K562 (cell line): ENCODE results near the gene TP53RK. TPM values are rescaled to one million over a fixed set of nuclear protein-coding genes. Genes with fewer than 3 reads are reported as not detected.

Source experiments
- ARID1B ChIP-seq: fragments of 450-650 bp; IDR thresholded peaks from 2 replicates; pipeline ENCODE4 v1.6.1; 2016; ENCODE audit warnings: antibody characterized with exemption, mild to moderate bottlenecking, inconsistent platforms
- E4F1 ChIP-seq: fragments of 250-450 bp; sonication (Bioruptor Pico); IDR thresholded peaks from 2 replicates; pipeline ENCODE4 v1.5.0; 2021; ENCODE audit warnings: mild to moderate bottlenecking, borderline replicate concordance
- KLF10 ChIP-seq: fragments of 250-450 bp; sonication (Bioruptor Pico); IDR thresholded peaks from 2 replicates; pipeline ENCODE4 v1.6.1; 2021; ENCODE audit warnings: matching md5 sums
- LCOR ChIP-seq: sonication (generic); formaldehyde crosslinking; IDR thresholded peaks from 2 replicates; pipeline ENCODE4 v1.8.0; 2022; ENCODE audit warnings: mild to moderate bottlenecking, missing genetic modification reagents
- PPARD ChIP-seq: fragments of 250-450 bp; sonication (Bioruptor Pico); IDR thresholded peaks from 2 replicates; pipeline ENCODE4 v1.8.0; 2022; ENCODE audit warnings: inconsistent platforms, mild to moderate bottlenecking, moderate library complexity
- ZNF398 ChIP-seq: fragments of 250-450 bp; sonication (Bioruptor Pico); IDR thresholded peaks from 2 replicates; pipeline ENCODE4 v1.8.0; 2021; ENCODE audit warnings: moderate library complexity, mild to moderate bottlenecking, inconsistent platforms
- ZNF695 ChIP-seq: fragments of 450-650 bp; formaldehyde crosslinking; IDR thresholded peaks from 2 replicates; pipeline ENCODE4 v1.4.0; 2020; ENCODE audit warnings: mild to moderate bottlenecking, moderate library complexity
- polyA plus RNA-seq, 8 experiments: library from polyadenylated mRNA; depleted of rRNA in 4 of 8; stranded (reverse) in 5 of 8; unstranded in 3 of 8; fragments of >200 nt; fragmentation: Nextera tagmentation in 2 of 8; fragmentation: Illumina TruSeq in 1 of 8; extraction: Ambion mirVana in 2 of 8; extraction: Trizol in 1 of 8; gene quantifications; 2 replicates each; pipeline versions ENCODE4 v1.2.1 to v1.2.3, GENCODE V29; 2011 to 2014; ENCODE audit warnings: inconsistent platforms in 1 of 8, missing spikeins in 1 of 8
- total RNA-seq, 7 experiments: library from RNA; depleted of rRNA in 6 of 7; stranded (reverse); fragments of >200 nt in 6 of 7; fragmentation: Illumina TruSeq in 2 of 7; extraction: Trizol in 2 of 7; gene quantifications; 2 replicates each; pipeline versions ENCODE4 v1.2.1 to v1.2.3, GENCODE V29; 2011 to 2021; ENCODE audit warnings: low replicate concordance in 1 of 7
- TF ChIP-seq, protein P1 (sequence below): fragments of 450-650 bp; conservative IDR thresholded peaks from 2 replicates; pipeline ENCODE4 v1.6.1; 2016; ENCODE audit warnings: missing genetic modification characterization, low read depth, mild to moderate bottlenecking, control low read depth, missing compliant biosample characterization

TP53RK gene
- total and polyA plus RNA-seq, 9 of the 15 experiments (the other 6 are each of a cell fraction or from before 2014, with no cell fraction given) = 2.9 to 43.5 (median 17.2) TPM

DNA sequence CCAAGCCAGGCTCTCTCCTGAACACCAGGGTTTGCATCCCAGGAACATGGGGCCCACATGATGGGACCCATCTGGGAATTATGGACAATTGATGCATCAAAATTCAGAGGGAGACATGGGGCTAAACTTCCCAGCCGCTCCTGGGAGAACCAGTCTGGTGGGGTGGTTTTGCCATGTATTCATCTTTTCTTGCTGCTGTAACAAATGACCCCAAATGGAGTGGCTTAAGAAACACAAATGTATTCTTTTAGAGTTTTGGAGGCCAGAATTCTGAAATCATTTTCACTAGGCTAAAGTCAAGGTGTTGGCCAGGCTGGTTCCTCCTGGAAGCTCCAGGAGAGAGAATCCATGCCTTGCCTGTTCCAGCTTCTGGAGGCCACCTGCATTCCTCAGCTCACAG is 44.5 kb downstream of the TP53RK start (continued):
- TF ChIP-seq ZNF695 (no peak), KLF10 (CRISPR knock-in tag) (no peak), ARID1B (no peak), PPARD (CRISPR knock-in tag) (no peak), ZNF398 (CRISPR knock-in tag) (no peak), LCOR (CRISPR knock-in tag) (no peak), E4F1 (CRISPR knock-in tag) (no peak)
- TF ChIP-seq, protein P1, sequence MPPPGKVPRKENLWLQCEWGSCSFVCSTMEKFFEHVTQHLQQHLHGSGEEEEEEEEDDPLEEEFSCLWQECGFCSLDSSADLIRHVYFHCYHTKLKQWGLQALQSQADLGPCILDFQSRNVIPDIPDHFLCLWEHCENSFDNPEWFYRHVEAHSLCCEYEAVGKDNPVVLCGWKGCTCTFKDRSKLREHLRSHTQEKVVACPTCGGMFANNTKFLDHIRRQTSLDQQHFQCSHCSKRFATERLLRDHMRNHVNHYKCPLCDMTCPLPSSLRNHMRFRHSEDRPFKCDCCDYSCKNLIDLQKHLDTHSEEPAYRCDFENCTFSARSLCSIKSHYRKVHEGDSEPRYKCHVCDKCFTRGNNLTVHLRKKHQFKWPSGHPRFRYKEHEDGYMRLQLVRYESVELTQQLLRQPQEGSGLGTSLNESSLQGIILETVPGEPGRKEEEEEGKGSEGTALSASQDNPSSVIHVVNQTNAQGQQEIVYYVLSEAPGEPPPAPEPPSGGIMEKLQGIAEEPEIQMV = no peak
- TF ChIP-seq, all 486 proteins: peak for 0
